H4 (cell line): ENCODE data around the gene MYCT1. TPM values are rescaled to one million over a fixed set of nuclear protein-coding genes. Genes with fewer than 3 reads are reported as not detected.
"Not testable (repeated sequence)": the region's sequence is repeated elsewhere in the genome, so short reads cannot be mapped to it uniquely, and the experiment has no call there.

Experiments used
- DNase-seq: peaks from one replicate; pipeline ENCODE4 v3.0.0-alpha.2; 2015; ENCODE audit warnings: low spot score
- total RNA-seq: library from RNA; depleted of rRNA; stranded (reverse); fragments of >200 nt; shearing (Covaris generic); gene quantifications from 2 replicates; pipeline ENCODE4 v1.2.3, GENCODE V29; 2014; rRNA removed

Gene MYCT1
- not detected in 2 replicates for total RNA-seq

DNA sequence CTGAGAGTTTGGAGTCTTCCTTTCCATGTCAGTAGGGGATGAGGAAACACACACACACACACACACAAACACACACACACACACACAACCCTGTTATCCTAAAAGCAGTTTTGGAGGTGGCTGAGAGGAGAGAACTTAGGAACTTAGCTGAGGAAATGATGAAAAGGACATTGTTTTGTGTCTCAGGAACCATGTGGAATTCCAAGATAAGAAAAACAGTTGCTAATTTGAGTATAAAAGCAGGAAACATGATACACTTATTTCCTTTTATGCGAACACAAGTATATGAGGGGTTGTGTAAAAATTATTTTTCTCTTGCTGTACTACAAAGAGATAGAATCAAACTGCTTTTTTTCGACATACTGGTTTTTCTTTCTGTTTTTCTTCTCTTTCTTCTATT, at the start of gene MYCT1:
Gene MYCT1, plus strand, starts transcription at position 264 of the 400 bp plus-strand sequence. Its CDS starts 6 bp downstream, at position 270.
- DNase-seq, result no peak

DNA sequence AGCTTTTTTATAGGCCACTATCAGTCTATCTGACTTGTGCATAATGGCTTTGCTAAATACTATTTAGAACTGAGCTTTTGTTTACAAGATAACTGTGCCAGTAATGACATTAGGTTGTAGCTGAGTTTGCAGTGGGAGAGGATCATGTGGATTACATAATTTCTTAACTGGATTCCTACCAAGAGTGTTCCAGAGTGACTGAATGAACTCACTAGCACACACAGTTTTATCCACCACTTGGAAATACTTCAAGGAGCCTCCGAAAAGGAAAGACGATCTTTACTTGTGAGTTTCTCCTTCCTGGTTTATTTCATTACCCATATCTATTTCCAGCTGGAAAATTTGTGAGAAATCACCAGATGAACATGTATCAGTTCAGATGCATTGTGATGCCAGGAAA, 49.6 kb upstream of the MYCT1 start:
- DNase-seq, result no peak

DNA sequence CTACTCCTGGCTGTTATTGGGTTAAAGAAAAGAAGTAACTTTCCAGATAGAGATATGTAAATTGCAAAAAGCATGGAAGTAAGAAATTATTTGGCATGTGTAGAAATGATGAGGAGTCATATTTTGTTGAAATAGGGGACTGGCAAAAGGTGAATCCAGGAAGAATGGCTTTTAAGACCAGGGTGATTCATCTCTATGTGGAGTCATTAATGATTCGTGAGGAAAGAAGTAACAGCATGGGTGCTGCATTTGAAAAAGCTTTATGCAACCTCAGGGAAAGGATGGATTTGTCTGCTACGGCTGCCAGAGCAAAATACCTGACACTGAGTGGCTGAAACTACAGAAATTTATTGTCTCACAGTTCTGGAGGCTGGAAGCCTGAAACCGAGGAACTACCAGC, 45.7 kb upstream of the MYCT1 start:
- DNase-seq, result no peak

- no peak for DNase-seq
Measured at GRCh38 chr6:152661776-152662175, 35.9 kb upstream of the MYCT1 start.

- DNase-seq, result no peak
Measured at GRCh38 chr6:152669895-152670294, 27.8 kb upstream of the MYCT1 start.

DNA sequence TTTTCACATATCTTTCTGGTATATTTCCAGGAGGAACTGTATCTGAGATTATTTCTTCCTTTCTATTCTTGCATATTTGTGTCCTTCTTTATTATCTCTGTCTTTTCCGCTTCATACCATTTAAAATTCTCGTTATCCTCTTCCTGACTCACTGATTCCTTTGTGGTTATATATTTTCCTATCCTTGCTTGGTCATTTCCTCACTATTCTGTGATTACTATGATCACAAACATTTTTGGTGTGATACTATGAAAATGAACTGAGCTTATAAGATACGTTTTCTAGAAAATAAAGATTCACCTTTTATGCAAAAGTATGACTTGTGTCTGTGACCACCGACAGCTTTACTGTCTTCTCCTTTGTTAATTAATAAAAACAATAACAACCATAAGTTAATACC, 26.5 kb upstream of the MYCT1 start:
- DNase-seq, result no peak

- no peak for DNase-seq
Measured at GRCh38 chr6:152673236-152673635, 24.5 kb upstream of the MYCT1 start.

GRCh38 chr6:152680151-152680550, 17.5 kb upstream of the MYCT1 start:
- DNase-seq, result no peak

DNA sequence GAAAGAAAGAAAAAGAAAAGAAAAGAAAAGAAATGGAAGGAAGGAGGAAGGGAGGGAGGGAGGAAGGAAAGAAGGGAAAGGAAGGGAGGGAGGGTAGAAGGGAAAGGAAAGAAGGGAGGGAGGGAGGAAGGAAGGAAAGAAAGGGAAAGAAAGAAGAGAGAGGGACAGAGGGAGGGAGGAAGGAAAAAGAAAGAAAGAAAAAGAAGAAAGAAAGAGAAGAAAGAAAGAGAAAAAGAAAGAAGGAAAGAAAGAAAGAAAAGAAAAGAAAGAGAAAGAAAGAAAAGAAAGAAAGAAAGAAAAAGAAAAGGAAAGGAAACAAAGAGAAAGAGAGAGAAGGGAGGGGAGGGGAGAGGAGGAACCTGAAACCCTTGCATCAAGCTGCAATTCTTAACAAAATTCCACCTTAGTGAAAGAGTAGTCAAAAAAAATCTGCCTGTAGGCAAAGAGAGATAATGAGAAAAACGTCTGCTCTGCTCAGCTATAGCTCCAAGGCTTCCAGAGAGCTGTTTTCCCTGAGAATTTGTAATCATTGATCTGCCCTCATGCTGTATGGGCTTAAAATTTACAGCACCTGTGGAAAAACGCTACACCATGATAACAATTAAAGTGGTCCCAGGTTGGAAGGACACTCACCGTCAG, 16.7 kb upstream of the MYCT1 start:
- DNase-seq, result no peak

GRCh38 chr6:152682141-152682540, 15.6 kb upstream of the MYCT1 start:
- DNase-seq, result no peak

DNA sequence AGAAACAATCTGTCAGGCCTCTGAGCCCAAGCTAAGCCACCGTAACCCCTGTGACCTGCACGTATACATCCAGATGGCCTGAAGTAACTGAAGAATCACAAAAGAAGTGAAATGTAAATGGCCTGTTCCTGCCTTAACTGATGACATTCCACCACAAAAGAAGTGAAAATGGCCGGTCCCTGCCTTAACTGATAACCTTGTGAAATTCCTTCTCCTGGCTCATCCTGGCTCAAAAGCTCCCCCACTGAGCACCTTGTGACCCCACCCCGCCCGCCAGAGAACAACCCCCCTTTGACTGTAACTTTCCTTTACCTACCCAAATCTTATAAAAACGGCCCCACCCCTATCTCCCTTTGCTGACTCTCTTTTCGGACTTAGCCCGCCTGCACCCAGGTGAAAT, 14.8 kb upstream of the MYCT1 start:
- DNase-seq, result not testable (repeated sequence)

DNA sequence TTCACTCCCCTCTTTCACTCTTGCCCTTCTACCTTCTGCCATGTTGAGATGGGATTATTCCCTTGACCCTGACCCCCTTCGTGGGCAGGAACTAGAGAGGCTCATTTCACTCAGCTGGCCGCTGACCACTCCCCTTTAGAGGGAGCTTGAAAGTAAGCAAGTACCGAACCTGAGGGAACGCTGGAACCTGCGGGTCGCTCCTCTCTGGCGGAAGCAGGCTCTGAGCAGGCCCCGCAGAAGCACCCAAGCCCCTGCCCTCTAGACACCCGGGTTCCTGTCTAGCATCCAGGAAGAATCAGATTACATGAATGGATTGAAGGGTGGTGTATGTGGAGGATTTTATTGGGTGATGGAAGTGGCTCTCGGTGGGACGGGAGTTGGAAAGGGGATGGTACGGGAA, 11.9 kb upstream of the MYCT1 start:
- DNase-seq, result no peak

DNA sequence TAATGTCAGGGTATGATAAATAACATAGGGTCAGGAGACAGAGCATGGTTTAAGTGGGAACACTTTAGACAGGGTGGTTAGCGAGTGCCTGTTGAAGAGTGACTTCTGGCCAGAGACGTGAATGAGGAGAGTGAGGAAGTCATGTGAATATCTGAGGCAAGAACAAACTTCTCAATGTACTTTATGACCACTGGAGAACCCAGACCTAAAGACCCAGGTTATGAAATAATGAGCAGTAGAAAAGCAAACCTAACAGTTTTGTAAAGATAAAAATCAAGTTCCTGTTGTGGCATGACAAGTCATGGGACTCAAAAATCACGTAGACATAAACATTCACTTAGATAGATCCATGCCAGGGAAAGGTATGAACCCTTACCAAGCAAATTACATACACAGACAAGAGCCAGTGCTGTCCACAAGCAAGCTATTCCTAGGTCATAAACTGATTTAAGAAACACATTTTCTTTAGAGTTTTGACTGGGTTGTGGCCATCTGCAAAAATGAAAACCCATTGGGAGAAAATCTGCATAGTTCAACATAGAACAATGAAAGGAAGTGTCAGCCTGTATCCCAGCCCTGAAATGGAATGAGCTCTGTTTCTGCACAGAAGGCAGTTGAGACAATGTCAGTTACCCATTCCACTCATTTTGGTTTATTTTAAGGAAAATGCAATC, 2.2 kb upstream of the MYCT1 start:
- DNase-seq, result no peak

- DNase-seq, result no peak
Measured at GRCh38 chr6:152696522-152696921, 1.2 kb upstream of the MYCT1 start.

DNA sequence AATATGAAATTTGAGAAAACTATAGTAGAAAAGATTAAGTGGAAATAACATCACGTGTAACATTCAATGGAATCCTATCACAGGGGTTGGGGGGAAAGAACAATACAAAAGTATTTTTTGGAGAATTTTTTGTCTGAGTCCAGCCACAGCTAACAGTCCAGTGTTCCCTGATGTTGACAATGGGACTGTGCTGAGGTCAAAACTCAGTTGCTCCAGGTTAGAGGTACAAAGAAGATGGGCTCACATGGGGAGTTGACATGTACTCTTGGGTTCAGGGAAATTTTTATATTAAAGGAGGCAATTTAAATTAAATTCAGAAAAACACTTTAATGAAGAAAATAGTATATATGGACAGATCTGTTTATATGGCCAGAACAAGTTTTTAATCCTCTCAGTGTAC, 995 bp downstream of the MYCT1 start:
- DNase-seq, result no peak

DNA sequence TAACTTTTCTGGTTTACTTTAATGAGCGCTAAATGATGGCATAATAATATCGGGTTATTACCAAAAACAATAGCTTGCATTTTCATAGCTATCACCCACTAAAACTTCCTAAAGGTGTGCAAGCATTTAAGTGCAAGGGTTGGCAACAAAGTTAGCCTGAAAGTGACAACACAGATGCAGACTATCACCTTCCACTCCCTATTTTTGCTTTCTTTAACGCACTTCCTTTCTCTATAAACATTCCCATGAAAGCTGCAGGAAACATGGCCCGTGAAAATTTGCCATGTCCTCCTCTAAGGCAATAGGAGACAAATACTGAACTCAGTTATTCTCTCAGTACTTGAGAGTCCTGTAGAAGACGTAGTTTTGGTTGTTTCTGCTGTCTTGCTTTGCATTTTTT, 2.7 kb downstream of the MYCT1 start:
- DNase-seq, result no peak

DNA sequence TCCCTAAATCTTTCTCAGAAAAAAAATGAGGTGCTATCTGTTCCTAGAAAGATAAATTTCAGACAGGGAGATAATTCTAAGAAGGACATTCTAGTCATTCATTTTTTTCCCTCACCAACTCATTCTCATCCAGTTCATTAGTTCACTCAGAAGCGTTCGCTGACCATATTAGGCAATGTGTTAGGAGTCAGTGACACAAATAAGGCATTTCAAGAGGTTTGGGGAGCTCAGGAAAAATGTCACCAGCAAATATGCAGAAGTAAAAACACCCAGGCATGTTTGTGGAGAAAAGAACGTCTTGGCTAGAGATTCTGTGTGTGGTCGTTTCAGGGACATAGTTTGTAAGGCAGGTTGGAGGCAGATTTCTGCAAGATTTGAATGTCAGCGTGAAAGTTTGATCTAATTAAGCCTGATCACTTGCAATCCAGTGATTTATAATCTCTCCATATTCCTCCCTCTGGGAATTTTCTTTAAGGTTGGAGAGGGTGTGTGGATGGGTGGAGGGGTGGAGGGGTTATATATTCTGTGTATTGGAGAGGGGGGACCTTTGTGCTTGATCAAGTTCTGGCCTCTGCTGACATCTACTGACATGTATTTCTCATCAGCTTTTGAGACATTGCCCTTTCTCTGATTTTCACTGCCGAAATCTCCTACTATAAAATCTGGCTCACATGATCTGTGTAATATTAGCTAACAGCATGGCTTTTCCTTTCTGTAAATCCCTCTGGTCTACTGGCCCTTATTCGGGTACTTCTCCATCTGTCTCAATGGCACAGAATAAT, 3.6 kb downstream of the MYCT1 start:
- no peak for DNase-seq

GRCh38 chr6:152701863-152702401, 4.2 kb downstream of the MYCT1 start:
- no peak for DNase-seq

GRCh38 chr6:152703750-152704149, 6.1 kb downstream of the MYCT1 start:
- DNase-seq, result not testable (repeated sequence)

- no peak for DNase-seq
Measured at GRCh38 chr6:152705327-152705726, 7.6 kb downstream of the MYCT1 start.

DNA sequence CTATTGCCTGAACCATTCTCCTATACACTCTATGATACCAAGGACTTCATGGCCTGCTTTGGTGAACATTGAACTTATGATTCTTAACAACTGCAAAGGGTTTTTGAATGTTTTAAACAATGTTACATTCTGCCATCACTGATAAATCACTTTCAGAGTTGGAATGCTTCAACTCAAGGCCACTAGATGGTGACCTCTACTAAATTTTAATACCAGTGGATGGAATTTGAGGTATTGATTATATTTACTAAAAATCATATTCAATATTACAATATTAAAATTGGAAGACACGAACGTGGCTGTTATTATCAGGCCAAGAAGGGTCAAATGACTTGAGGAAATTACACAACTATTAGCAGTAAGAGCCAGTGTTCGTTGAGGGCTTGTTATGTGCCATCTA, 18.6 kb downstream of the MYCT1 start:
- no peak for DNase-seq

GRCh38 chr6:152720974-152721373, 23.3 kb downstream of the MYCT1 start:
- DNase-seq, result no peak

DNA sequence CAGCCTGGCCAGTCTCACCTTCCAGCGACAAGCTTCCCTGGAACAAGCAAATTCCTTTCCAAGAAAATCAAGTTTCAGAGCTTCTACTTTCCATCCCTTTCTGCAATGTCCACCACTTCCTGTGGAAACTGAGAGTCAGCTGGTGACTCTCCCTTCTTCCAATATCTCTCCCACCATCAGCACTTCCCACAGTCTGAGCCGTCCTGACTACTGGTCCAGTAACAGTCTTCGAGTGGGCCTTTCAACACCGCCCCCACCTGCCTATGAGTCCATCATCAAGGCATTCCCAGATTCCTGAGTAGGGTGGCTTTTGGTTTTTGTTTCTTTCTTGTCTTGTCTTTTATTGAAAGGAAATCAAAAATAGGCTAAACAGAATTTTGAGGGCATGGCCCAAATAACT, 24.3 kb downstream of the MYCT1 start:
- DNase-seq, result no peak
